H1 (cell line): Measurements from ENCODE around the gene HECTD3. TPM values are rescaled to one million over a fixed set of nuclear protein-coding genes. Genes with fewer than 3 reads are reported as not detected.

ENCODE experiments used
- CTCF ChIA-PET: fragments of 300-600 bp; sonication (Branson Sonifier 250); formaldehyde crosslinking; loops from one replicate; lab custom pipeline; 2021; ENCODE audit not compliant: partially characterized antibody; lab: Charles Lee
- POLR2A ChIA-PET: fragments of 300-600 bp; sonication (Branson Sonifier 250); formaldehyde crosslinking; loops from one replicate; lab custom pipeline; 2021; ENCODE audit warnings: inconsistent platforms; ENCODE audit not compliant: partially characterized antibody; lab: Charles Lee
- DNase-seq, 2 experiments: peaks; one replicate each; pipeline versions ENCODE4 v3.0.0 to v3.0.0-alpha.2; 2010 to 2022; ENCODE audit warnings: low spot score in 2 of 2, low read depth in 1 of 2, mixed read lengths in 1 of 2
- FAIRE-seq: peaks from 2 replicates; lab custom pipeline; 2011; peaks lifted over from hg19 to GRCh38; lab: Jason Lieb, UNC
- H2AFZ ChIP-seq: 2 replicates; pipeline ENCODE4 v1.8.1; 2012; ENCODE audit warnings: low read length, inconsistent platforms
- H2AK5ac ChIP-seq: 2 replicates; pipeline ENCODE4 v1.6.1; 2013; ENCODE audit warnings: low read depth, low read length
- H2BK120ac ChIP-seq: replicated peaks from 2 replicates; pipeline ENCODE3; 2013; ENCODE audit warnings: low read depth, low read length, inconsistent platforms
- H2BK12ac ChIP-seq: 2 replicates; pipeline ENCODE4 v1.6.1; 2013; ENCODE audit warnings: low read depth, low read length
- H2BK15ac ChIP-seq: 2 replicates; pipeline ENCODE4 v1.6.1; 2013; ENCODE audit warnings: low read length
- H2BK20ac ChIP-seq: 2 replicates; pipeline ENCODE4 v1.6.1; 2013; ENCODE audit warnings: low read length
- H2BK5ac ChIP-seq: 2 replicates; pipeline ENCODE4 v1.6.1; 2013; ENCODE audit warnings: low read depth, low read length
- H3K14ac ChIP-seq: 2 replicates; pipeline ENCODE4 v1.6.1; 2013; ENCODE audit warnings: inconsistent platforms; ENCODE audit not compliant: insufficient read length
- H3K18ac ChIP-seq: 2 replicates; pipeline ENCODE4 v1.6.1; 2013; ENCODE audit warnings: low read length; ENCODE audit errors: extremely low read depth
- H3K23ac ChIP-seq: 2 replicates; pipeline ENCODE4 v1.6.1; 2013; ENCODE audit warnings: inconsistent platforms; ENCODE audit not compliant: insufficient read length
- H3K23me2 ChIP-seq: 2 replicates; pipeline ENCODE4 v1.6.1; 2013; ENCODE audit warnings: low read depth, low read length
- H3K27ac ChIP-seq: 2 replicates; pipeline ENCODE4 v1.6.1; 2011; ENCODE audit warnings: low read depth, low read length, inconsistent platforms
- H3K27me3 ChIP-seq, 4 experiments: replicated peaks in 1 of 4; 1 replicate in 1 of 4; 2 replicates in 3 of 4; pipeline versions ENCODE4 v1.6.1 to v1.8.1; 2011 to 2013; ENCODE audit warnings: low read length in 3 of 4, mild to moderate bottlenecking in 3 of 4, inconsistent platforms in 2 of 4, mixed read lengths in 2 of 4, moderate library complexity in 1 of 4; ENCODE audit not compliant: control insufficient read depth in 3 of 4, insufficient read depth in 3 of 4; ENCODE audit errors: extremely low read depth in 1 of 4
- H3K36me3 ChIP-seq, 4 experiments: 2 replicates each; pipeline versions ENCODE4 v1.6.1 to v1.8.1; 2011 to 2013; ENCODE audit warnings: mild to moderate bottlenecking in 4 of 4, low read length in 3 of 4, moderate library complexity in 2 of 4, control low read depth in 1 of 4, inconsistent platforms in 1 of 4; ENCODE audit not compliant: insufficient read depth in 4 of 4, control insufficient read depth in 2 of 4
- H3K4ac ChIP-seq: replicated peaks from 2 replicates; pipeline ENCODE3; 2013; ENCODE audit warnings: low read length, low read depth, mixed read lengths, inconsistent platforms; ENCODE audit not compliant: insufficient read length
- H3K4me1 ChIP-seq, 4 experiments: replicated peaks in 1 of 4; 1 replicate in 1 of 4; 2 replicates in 3 of 4; pipeline versions ENCODE4 v1.6.1 to v1.8.1; 2011 to 2013; ENCODE audit warnings: low read length in 3 of 4, inconsistent platforms in 2 of 4, mixed read lengths in 1 of 4; ENCODE audit not compliant: insufficient read depth in 4 of 4, control insufficient read depth in 3 of 4
- H3K4me2 ChIP-seq, 2 experiments: 2 replicates each; pipeline versions ENCODE4 v1.6.1 to v1.8.1; 2011 to 2013; ENCODE audit warnings: low read depth in 2 of 2, low read length in 2 of 2, control low read depth in 1 of 2, inconsistent platforms in 1 of 2, mild to moderate bottlenecking in 1 of 2; ENCODE audit not compliant: insufficient read depth in 1 of 2
- H3K4me3 ChIP-seq, 4 experiments: fragments of 200-600, 300-600 bp in 1 of 4; sonication (generic), shearing (Covaris generic), sonication (Bioruptor Twin) in 1 of 4; 2 replicates each; pipeline versions ENCODE4 v1.5.1 to v1.8.1; 2011 to 2016; ENCODE audit warnings: low read length in 4 of 4, low read depth in 3 of 4, control low read depth in 2 of 4, inconsistent platforms in 2 of 4, mild to moderate bottlenecking in 2 of 4, mixed read lengths in 1 of 4, moderate library complexity in 1 of 4; ENCODE audit not compliant: insufficient read depth in 2 of 4; ENCODE audit errors: extremely low read depth in 1 of 4
- H3K56ac ChIP-seq: replicated peaks from 2 replicates; pipeline ENCODE3; 2013; ENCODE audit warnings: low read depth, mild to moderate bottlenecking, mixed read lengths, low read length, inconsistent platforms; ENCODE audit not compliant: insufficient read length
- H3K79me1 ChIP-seq: 2 replicates; pipeline ENCODE4 v1.6.1; 2013; ENCODE audit warnings: low read depth, low read length, control low read depth
- H3K79me2 ChIP-seq, 2 experiments: 2 replicates each; pipeline versions ENCODE4 v1.6.1 to v1.8.1; 2012 to 2013; ENCODE audit warnings: low read length in 2 of 2, mild to moderate bottlenecking in 2 of 2, inconsistent platforms in 1 of 2; ENCODE audit not compliant: insufficient read depth in 2 of 2, control insufficient read depth in 1 of 2
- H3K9ac ChIP-seq, 4 experiments: replicated peaks in 1 of 4; 1 replicate in 1 of 4; 2 replicates in 3 of 4; pipeline versions ENCODE4 v1.6.1 to v1.8.1; 2011 to 2013; ENCODE audit warnings: low read depth in 3 of 4, low read length in 3 of 4, control low read depth in 2 of 4, mild to moderate bottlenecking in 2 of 4, moderate library complexity in 2 of 4, inconsistent platforms in 1 of 4; ENCODE audit errors: extremely low read depth in 1 of 4
- H3K9me3 ChIP-seq, 2 experiments: 2 replicates each; pipeline versions ENCODE4 v1.6.1 to v1.8.1; 2012 to 2013; ENCODE audit warnings: mild to moderate bottlenecking in 2 of 2, moderate library complexity in 2 of 2, control low read depth in 1 of 2, inconsistent platforms in 1 of 2, low read depth in 1 of 2, low read length in 1 of 2, mixed read lengths in 1 of 2; ENCODE audit not compliant: insufficient read depth in 2 of 2
- H4K20me1 ChIP-seq, 2 experiments: replicated peaks in 1 of 2; 2 replicates each; pipeline versions ENCODE3 to v1.8.1; 2011 to 2013; ENCODE audit warnings: inconsistent platforms in 2 of 2, low read length in 2 of 2, mild to moderate bottlenecking in 1 of 2; ENCODE audit not compliant: insufficient read depth in 2 of 2, control insufficient read depth in 1 of 2
- H4K5ac ChIP-seq: 2 replicates; pipeline ENCODE4 v1.6.1; 2013; ENCODE audit warnings: low read length, low read depth, mixed read lengths, inconsistent platforms; ENCODE audit not compliant: insufficient read length
- H4K8ac ChIP-seq: 2 replicates; pipeline ENCODE4 v1.8.0; 2013; ENCODE audit warnings: mild to moderate bottlenecking, moderate library complexity, low read length, inconsistent platforms; ENCODE audit not compliant: insufficient read depth; ENCODE audit errors: extremely low read depth
- H4K91ac ChIP-seq: replicated peaks from 2 replicates; pipeline ENCODE3; 2013; ENCODE audit warnings: low read length, mixed read lengths, inconsistent platforms; ENCODE audit not compliant: insufficient read length
- CEBPB ChIP-seq: IDR thresholded peaks from 2 replicates; pipeline ENCODE4 v1.6.1; 2012; ENCODE audit warnings: low read depth, low read length
- KDM4A ChIP-seq: IDR thresholded peaks from one replicate; pipeline ENCODE4 v1.7.1; 2012; ENCODE audit warnings: low read depth, mild to moderate bottlenecking, moderate library complexity, low read length, inconsistent platforms; ENCODE audit not compliant: severe bottlenecking
- NANOG ChIP-seq: IDR thresholded peaks from 2 replicates; pipeline ENCODE4 v1.6.1; 2011; ENCODE audit warnings: low read length, low read depth, mild to moderate bottlenecking, inconsistent platforms; ENCODE audit not compliant: insufficient read depth, poor library complexity, severe bottlenecking
- PHF8 ChIP-seq: fragments of 200-600 bp; sonication (generic); conservative IDR thresholded peaks from 2 replicates; pipeline ENCODE4 v1.7.1; 2012; ENCODE audit warnings: low read depth, mild to moderate bottlenecking, inconsistent platforms, low read length, moderate library complexity
- POU5F1 ChIP-seq: IDR thresholded peaks from 2 replicates; pipeline ENCODE4 v1.6.1; 2011; ENCODE audit warnings: low read depth, mild to moderate bottlenecking, low read length, moderate library complexity
- RAD21 ChIP-seq, 2 experiments: IDR thresholded peaks in 1 of 2; conservative IDR thresholded peaks in 1 of 2; 2 replicates each; pipeline ENCODE4 v1.6.1; 2011; ENCODE audit warnings: low read depth in 2 of 2, low read length in 2 of 2, improper control_type of control experiment in 1 of 2, inconsistent platforms in 1 of 2, mild to moderate bottlenecking in 1 of 2, moderate library complexity in 1 of 2
- RFX5 ChIP-seq: IDR thresholded peaks from 2 replicates; pipeline ENCODE4 v1.6.1; 2011; ENCODE audit warnings: low read depth, low read length, improper control_type of control experiment, borderline replicate concordance
- RNF2 ChIP-seq: fragments of 200-900, 300-1000 bp; sonication (generic); IDR thresholded peaks from 2 replicates; pipeline ENCODE4 v1.7.1; 2016; ENCODE audit warnings: borderline replicate concordance, low read depth, mild to moderate bottlenecking, antibody characterized with exemption, low read length; ENCODE audit not compliant: poor library complexity, severe bottlenecking; ENCODE audit errors: missing control alignments
- TEAD4 ChIP-seq: IDR thresholded peaks from 2 replicates; pipeline ENCODE4 v1.6.1; 2012; ENCODE audit warnings: low read depth, low read length, inconsistent platforms, mixed read lengths
- WGBS, 2 experiments: shearing (Covaris generic) in 1 of 2; methylation state at CpG; one replicate each; pipeline versions ENCODE4 v1.1.6 to v1.1.7; 2013 to 2015; ENCODE audit warnings: low lambda C conversion rate in 2 of 2, mixed read lengths in 2 of 2, inconsistent platforms in 1 of 2, low coverage in 1 of 2, missing lambda C conversion rate in 1 of 2; ENCODE audit not compliant: insufficient replicate concordance in 2 of 2, insufficient coverage in 1 of 2, insufficient read length in 1 of 2; ENCODE audit errors: extremely low coverage in 1 of 2, missing lambda C conversion rate in 1 of 2; 5-methylcytosine and 5-hydroxymethylcytosine counted together
- polyA plus RNA-seq, 7 experiments: library from polyadenylated mRNA; depleted of rRNA in 3 of 7; stranded (reverse) in 5 of 7; unstranded in 2 of 7; fragments of >200 nt in 5 of 7; fragments of 200-250 nt in 2 of 7; gene quantifications; 1 replicate in 5 of 7; 2 replicates in 1 of 7; 4 replicates in 1 of 7; pipeline versions ENCODE4 v1.2.1 to v1.2.3, GENCODE V29; 2011 to 2013; ENCODE audit warnings: missing spikeins in 2 of 7, mixed read lengths in 2 of 7
- total RNA-seq: library from RNA; stranded (reverse); fragmentation: NEBNext Ultra II Directional; extraction: Animal tissue kit (Norgen Biotek cat#: 25700); gene quantifications from 2 replicates; pipeline ENCODE4 v1.2.1, GENCODE V29; 2021

Gene HECTD3
- total and polyA plus RNA-seq, 2 of the 8 experiments (the other 6 are each of a cell fraction or from before 2014, with no cell fraction given), result 32.9 to 52.7 TPM

GRCh38 chr1:45009956-45010854 lies 919 bp downstream of the HECTD3 start:
- H2AK5ac ChIP-seq, result no peak overlapping the region
- H4K91ac ChIP-seq, result no peak overlapping the region
- H3K9ac ChIP-seq, result peak overlapping the region in 1 of 4 experiments; percentile 8; a peak in 1 of 7 replicates
- no peak overlapping the region for H2BK20ac ChIP-seq
- DNase-seq (peak in 1 of 2 experiments; percentile 52), FAIRE-seq (no peak)
- no peak overlapping the region for H4K8ac ChIP-seq
- no peaks in the 10 kb centered on the region for H3K27me3 ChIP-seq
- peak overlapping the region; percentile 83 to 97 for H3K4me2 ChIP-seq
- H4K5ac ChIP-seq, result no peak overlapping the region
- POLR2A ChIA-PET, result interaction anchor here (0.5 to 3.8 kb wide), 24 partner anchors 8 to 511 kb away, joined by 3 to 31 read pairs (median 4); partner anchors contain the start of genes ARMH1, HPDL, MUTYH and PRDX1
- no peak overlapping the region for H2BK120ac ChIP-seq
- no peak overlapping the region for H2BK12ac ChIP-seq
- peaks cover 5 to 10% (median 6%) of the 10 kb centered on the region in 4 experiments; a peak in 6 of 7 replicates for H3K4me1 ChIP-seq
- WGBS, 2 experiments, result 31% methylated on average over 41 of the region's 41 CpGs; no CpG with 5 or more reads in 1 of the 2 experiments
- H3K4ac ChIP-seq, result no peak overlapping the region
- H3K79me1 ChIP-seq, result no peaks in the 10 kb centered on the region
- H2AFZ ChIP-seq, result no peak overlapping the region
- no peak overlapping the region for H2BK15ac ChIP-seq
- H3K36me3 ChIP-seq, result peaks cover 5 to 19% (median 9%) of the 10 kb centered on the region in 4 experiments; a peak in 6 of 8 replicates
- CTCF ChIA-PET, result interaction anchor here (0.6 to 15.4 kb wide), 22 partner anchors 9 to 482 kb away, joined by 3 to 424 read pairs (median 4); partner anchors contain the start of genes PLK3 and TESK2
- no peak overlapping the region for H3K27ac ChIP-seq
- H3K4me3 ChIP-seq, result peak overlapping the region; percentile 63 to 89 (median 79)
- peaks cover 10% of the 10 kb centered on the region for H3K23me2 ChIP-seq
- H3K79me2 ChIP-seq, result no peaks in the 10 kb centered on the region; a peak in 1 of 4 replicates
- no peak overlapping the region for H2BK5ac ChIP-seq
- no peak overlapping the region for H3K23ac ChIP-seq
- no peak overlapping the region for H3K56ac ChIP-seq
- peaks cover 0 to 7% of the 10 kb centered on the region in 2 experiments for H4K20me1 ChIP-seq
- no peak overlapping the region for H3K18ac ChIP-seq
- H3K14ac ChIP-seq, result no peak overlapping the region
- H3K9me3 ChIP-seq, result no peaks in the 10 kb centered on the region
- TF ChIP-seq CEBPB (no peak), KDM4A (no peak), RAD21 (IDR thresholded peaks at IDR 0.05 in 1 of 2, conservative IDR thresholded peaks at IDR 0.05 in 1 of 2; ENCODE audit: low read depth in 2 of 2, low read length in 2 of 2) (no peak; a peak in 1 of 4 replicates), RNF2 (no peak), TEAD4 (no peak), PHF8 (no peak), POU5F1 (no peak), RFX5 (no peak), NANOG (no peak)
